Fibroblast of lung (primary cell): ENCODE data around the gene XYLT1. TPM values are rescaled to one million over a fixed set of nuclear protein-coding genes. Genes with fewer than 3 reads are reported as not detected.

Experiments
- DNase-seq, 2 donors: peaks; one replicate each; pipeline versions ENCODE4 v3.0.0 to v3.0.0-alpha.2; 2010; ENCODE audit warnings: low read depth in 2 of 2
- H2AFZ ChIP-seq: 2 replicates; pipeline ENCODE4 v1.5.1; 2012; ENCODE audit warnings: low read length, control low read depth, inconsistent platforms
- H3K27ac ChIP-seq: 2 replicates; pipeline ENCODE4 v1.5.1; 2011; ENCODE audit warnings: low read length, control low read depth; ENCODE audit not compliant: insufficient read depth
- H3K27me3 ChIP-seq: 2 replicates; pipeline ENCODE4 v1.5.1; 2011; ENCODE audit warnings: mild to moderate bottlenecking, low read length; ENCODE audit not compliant: control insufficient read depth, insufficient read depth
- H3K36me3 ChIP-seq: 2 replicates; pipeline ENCODE4 v1.5.1; 2011; ENCODE audit warnings: low read length; ENCODE audit not compliant: control insufficient read depth, insufficient read depth
- H3K4me1 ChIP-seq: 2 replicates; pipeline ENCODE4 v1.5.1; 2011; ENCODE audit warnings: low read length; ENCODE audit not compliant: control insufficient read depth, insufficient read depth; ENCODE audit errors: extremely low read depth
- H3K4me2 ChIP-seq: 2 replicates; pipeline ENCODE4 v1.5.1; 2011; ENCODE audit warnings: low read length, control low read depth; ENCODE audit not compliant: insufficient read depth; ENCODE audit errors: extremely low read depth
- H3K4me3 ChIP-seq, 4 experiments: fragments of 200-600 bp in 1 of 4; sonication (generic) in 1 of 4; replicated peaks in 1 of 4; 2 replicates each; pipeline ENCODE4 v1.5.1; 2011 to 2016; ENCODE audit warnings: low read length in 4 of 4, low read depth in 3 of 4, mild to moderate bottlenecking in 3 of 4, control low read depth in 2 of 4, inconsistent platforms in 1 of 4, mixed read lengths in 1 of 4; ENCODE audit not compliant: insufficient read depth in 1 of 4; ENCODE audit errors: control extremely low read depth in 1 of 4
- H3K79me2 ChIP-seq: 2 replicates; pipeline ENCODE4 v1.5.1; 2012; ENCODE audit warnings: mild to moderate bottlenecking, low read length, inconsistent platforms; ENCODE audit not compliant: control insufficient read depth, insufficient read depth
- H3K9ac ChIP-seq: 2 replicates; pipeline ENCODE4 v1.5.1; 2011; ENCODE audit warnings: mild to moderate bottlenecking, low read length, control low read depth; ENCODE audit not compliant: insufficient read depth
- H3K9me3 ChIP-seq: 2 replicates; pipeline ENCODE4 v1.5.1; 2012; ENCODE audit warnings: low read depth, low read length; ENCODE audit not compliant: control insufficient read depth, insufficient read depth
- H4K20me1 ChIP-seq: 2 replicates; pipeline ENCODE4 v1.5.1; 2011; ENCODE audit warnings: low read length; ENCODE audit not compliant: control insufficient read depth, insufficient read depth; ENCODE audit errors: extremely low read depth
- EZH2 ChIP-seq: IDR thresholded peaks from 2 replicates; pipeline ENCODE4 v1.5.1; 2012; ENCODE audit warnings: low read length, control low read depth, mild to moderate bottlenecking; ENCODE audit errors: missing control alignments
- polyA plus RNA-seq, 2 donors: library from polyadenylated mRNA; depleted of rRNA in 1 of 2; stranded (reverse) in 1 of 2; unstranded in 1 of 2; fragments of >200 nt; gene quantifications; 2 replicates each; pipeline ENCODE4 v1.2.1, GENCODE V29; 2011 to 2012; ENCODE audit warnings: missing spikeins in 1 of 2
- total RNA-seq: library from RNA; depleted of rRNA; stranded (reverse); fragments of >200 nt; gene quantifications from 2 replicates; pipeline ENCODE4 v1.2.1, GENCODE V29; 2014
- TF ChIP-seq, protein P1 (sequence below), 2 donors: IDR thresholded peaks in 1 of 2; conservative IDR thresholded peaks in 1 of 2; 1 replicate in 1 of 2; 2 replicates in 1 of 2; pipeline ENCODE4 v1.5.1; 2011 to 2012; ENCODE audit warnings: low read length in 2 of 2, control low read depth in 1 of 2, inconsistent platforms in 1 of 2, low read depth in 1 of 2, mild to moderate bottlenecking in 1 of 2

The XYLT1 gene
- total and polyA plus RNA-seq, 2 donors (not counting 1 experiment from before 2014, with no cell fraction given), result 9.3 to 21.8 TPM

DNA sequence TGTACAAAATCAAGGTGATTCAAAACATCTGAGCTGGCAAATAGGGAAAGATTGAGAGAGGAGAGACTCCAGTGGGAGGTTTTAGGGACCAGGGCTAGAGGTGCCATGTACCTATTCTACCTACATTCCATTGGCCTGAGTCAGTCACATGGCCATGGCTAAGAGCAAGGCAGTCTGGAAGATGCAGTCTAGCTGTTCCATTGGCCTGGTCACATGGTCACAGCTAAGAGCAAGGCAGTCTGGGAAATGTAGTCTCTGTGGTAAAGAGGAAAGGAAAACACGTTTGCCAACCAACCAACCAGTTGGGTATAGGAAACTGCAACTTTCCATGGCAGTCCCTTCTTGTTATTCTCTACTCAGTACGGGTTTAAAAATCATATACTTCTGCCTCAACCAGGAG is 369.1 kb downstream of the XYLT1 start:
- no peak overlapping the region for H3K4me3 ChIP-seq
- TF ChIP-seq, protein P1, sequence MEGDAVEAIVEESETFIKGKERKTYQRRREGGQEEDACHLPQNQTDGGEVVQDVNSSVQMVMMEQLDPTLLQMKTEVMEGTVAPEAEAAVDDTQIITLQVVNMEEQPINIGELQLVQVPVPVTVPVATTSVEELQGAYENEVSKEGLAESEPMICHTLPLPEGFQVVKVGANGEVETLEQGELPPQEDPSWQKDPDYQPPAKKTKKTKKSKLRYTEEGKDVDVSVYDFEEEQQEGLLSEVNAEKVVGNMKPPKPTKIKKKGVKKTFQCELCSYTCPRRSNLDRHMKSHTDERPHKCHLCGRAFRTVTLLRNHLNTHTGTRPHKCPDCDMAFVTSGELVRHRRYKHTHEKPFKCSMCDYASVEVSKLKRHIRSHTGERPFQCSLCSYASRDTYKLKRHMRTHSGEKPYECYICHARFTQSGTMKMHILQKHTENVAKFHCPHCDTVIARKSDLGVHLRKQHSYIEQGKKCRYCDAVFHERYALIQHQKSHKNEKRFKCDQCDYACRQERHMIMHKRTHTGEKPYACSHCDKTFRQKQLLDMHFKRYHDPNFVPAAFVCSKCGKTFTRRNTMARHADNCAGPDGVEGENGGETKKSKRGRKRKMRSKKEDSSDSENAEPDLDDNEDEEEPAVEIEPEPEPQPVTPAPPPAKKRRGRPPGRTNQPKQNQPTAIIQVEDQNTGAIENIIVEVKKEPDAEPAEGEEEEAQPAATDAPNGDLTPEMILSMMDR (conservative IDR thresholded peaks at IDR 0.05 in 1 of 2, IDR thresholded peaks at IDR 0.05 in 1 of 2; ENCODE audit: low read depth in 1 of 2, low read length in 2 of 2), result no peak
- no peak for TF ChIP-seq EZH2
- H3K9me3 ChIP-seq, result no peaks in the 10 kb centered on the region
- no peak overlapping the region for H2AFZ ChIP-seq
- no peaks in the 10 kb centered on the region for H3K79me2 ChIP-seq
- peak in 1 of 2 donors; percentile 28 for DNase-seq
- H3K27me3 ChIP-seq, result no peaks in the 10 kb centered on the region
- H3K9ac ChIP-seq, result no peak overlapping the region
- no peaks in the 10 kb centered on the region for H3K4me1 ChIP-seq
- H4K20me1 ChIP-seq, result no peaks in the 10 kb centered on the region
- no peak overlapping the region for H3K27ac ChIP-seq
- no peaks in the 10 kb centered on the region for H3K36me3 ChIP-seq
- no peak overlapping the region for H3K4me2 ChIP-seq

DNA sequence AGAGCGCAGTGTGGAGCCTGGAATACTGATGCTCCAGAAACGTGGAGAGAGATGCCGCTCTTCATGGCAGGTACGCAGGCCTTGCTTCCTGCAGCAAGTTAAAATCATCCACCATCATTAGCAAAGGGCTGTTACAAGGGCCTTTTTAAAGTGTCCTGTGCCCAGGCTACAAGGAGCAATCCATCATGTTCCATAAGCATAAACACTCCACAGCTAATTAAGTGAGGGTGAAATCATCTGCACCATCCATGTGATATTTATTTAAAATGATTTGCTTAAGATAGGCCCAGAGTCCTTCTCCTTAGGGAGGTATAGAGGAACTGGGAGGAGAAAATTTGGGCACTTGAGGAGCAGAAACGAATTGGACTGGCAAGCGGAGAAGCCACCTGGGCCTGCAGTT is 372.1 kb downstream of the XYLT1 start:
- Histone ChIP-seq H3K27me3 (no peaks in the 10 kb centered on the region), H3K9me3 (no peaks in the 10 kb centered on the region), H3K9ac (no peak overlapping the region), H3K27ac (no peak overlapping the region), H2AFZ (no peak overlapping the region), H4K20me1 (no peaks in the 10 kb centered on the region), H3K4me3 (no peak overlapping the region), H3K4me1 (no peaks in the 10 kb centered on the region), H3K4me2 (no peak overlapping the region), H3K79me2 (no peaks in the 10 kb centered on the region), H3K36me3 (no peaks in the 10 kb centered on the region)
- no peak for TF ChIP-seq EZH2
- TF ChIP-seq, protein P1 (conservative IDR thresholded peaks at IDR 0.05 in 1 of 2, IDR thresholded peaks at IDR 0.05 in 1 of 2; ENCODE audit: low read depth in 1 of 2, low read length in 2 of 2), result no peak
- DNase-seq, result no peak

DNA sequence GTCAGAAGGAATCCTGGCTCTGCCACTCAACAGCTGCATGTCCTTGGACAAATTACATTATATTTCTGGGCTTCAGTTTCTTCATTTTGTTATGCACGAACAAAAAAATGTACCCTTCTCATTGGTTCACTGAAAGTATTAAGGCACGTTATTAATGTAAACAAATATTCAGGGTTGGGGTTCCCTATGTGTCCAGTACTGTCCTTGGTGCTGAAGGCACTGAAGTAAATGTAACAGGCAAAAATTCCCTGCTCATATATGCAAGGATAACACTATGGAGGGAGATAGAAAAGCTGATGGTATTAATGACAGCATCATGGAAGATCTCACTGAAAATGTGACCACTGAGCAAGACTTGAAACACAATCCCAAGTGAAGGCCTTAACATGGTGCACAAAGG is 386.6 kb downstream of the XYLT1 start:
- Histone ChIP-seq H3K9me3 (no peaks in the 10 kb centered on the region), H2AFZ (no peak overlapping the region), H3K4me3 (no peak overlapping the region), H3K9ac (no peak overlapping the region), H3K4me2 (no peak overlapping the region), H3K36me3 (no peaks in the 10 kb centered on the region), H3K79me2 (no peaks in the 10 kb centered on the region), H3K27me3 (no peaks in the 10 kb centered on the region), H3K4me1 (no peaks in the 10 kb centered on the region), H4K20me1 (no peaks in the 10 kb centered on the region), H3K27ac (no peak overlapping the region)
- TF ChIP-seq, protein P1 (conservative IDR thresholded peaks at IDR 0.05 in 1 of 2, IDR thresholded peaks at IDR 0.05 in 1 of 2; ENCODE audit: low read depth in 1 of 2, low read length in 2 of 2), result no peak
- TF ChIP-seq EZH2, result no peak
- no peak for DNase-seq
